IgD-negative memory B cell (primary cell): Measurements from ENCODE around the gene CYP39A1. TPM values are rescaled to one million over a fixed set of nuclear protein-coding genes. Genes with fewer than 3 reads are reported as not detected.

Source experiments
- H3K27ac Mint-ChIP-seq, 3 donors: one replicate each; pipeline ENCODE4 v1.8.0; 2020 to 2022; ENCODE audit warnings: mild to moderate bottlenecking in 3 of 3, mixed read lengths in 3 of 3, moderate library complexity in 1 of 3
- H3K27me3 Mint-ChIP-seq: one replicate; pipeline ENCODE4 v1.8.0; 2021; ENCODE audit warnings: mixed read lengths
- H3K36me3 Mint-ChIP-seq: one replicate; pipeline ENCODE4 v1.8.0; 2020; ENCODE audit warnings: mild to moderate bottlenecking, mixed read lengths
- H3K4me1 Mint-ChIP-seq, 3 donors: one replicate each; pipeline ENCODE4 v1.8.0; 2020 to 2022; ENCODE audit warnings: mixed read lengths in 3 of 3, mild to moderate bottlenecking in 1 of 3
- H3K4me3 Mint-ChIP-seq, 4 donors: one replicate each; pipeline ENCODE4 v1.8.0; 2020 to 2022; ENCODE audit warnings: mild to moderate bottlenecking in 4 of 4, mixed read lengths in 4 of 4, moderate library complexity in 3 of 4
- H3K9me3 Mint-ChIP-seq, 3 donors: one replicate each; pipeline ENCODE4 v1.8.0; 2020 to 2021; ENCODE audit warnings: mixed read lengths in 3 of 3, mild to moderate bottlenecking in 1 of 3
- polyA plus RNA-seq: library from polyadenylated mRNA; unstranded; fragments of 300-500 nt; fragmentation: Illumina TruSeq; gene quantifications from one replicate; pipeline ENCODE4 v1.2.3, GENCODE V29; 2021

The CYP39A1 gene, protein sequence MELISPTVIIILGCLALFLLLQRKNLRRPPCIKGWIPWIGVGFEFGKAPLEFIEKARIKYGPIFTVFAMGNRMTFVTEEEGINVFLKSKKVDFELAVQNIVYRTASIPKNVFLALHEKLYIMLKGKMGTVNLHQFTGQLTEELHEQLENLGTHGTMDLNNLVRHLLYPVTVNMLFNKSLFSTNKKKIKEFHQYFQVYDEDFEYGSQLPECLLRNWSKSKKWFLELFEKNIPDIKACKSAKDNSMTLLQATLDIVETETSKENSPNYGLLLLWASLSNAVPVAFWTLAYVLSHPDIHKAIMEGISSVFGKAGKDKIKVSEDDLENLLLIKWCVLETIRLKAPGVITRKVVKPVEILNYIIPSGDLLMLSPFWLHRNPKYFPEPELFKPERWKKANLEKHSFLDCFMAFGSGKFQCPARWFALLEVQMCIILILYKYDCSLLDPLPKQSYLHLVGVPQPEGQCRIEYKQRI
- polyA plus RNA-seq: not detected

DNA sequence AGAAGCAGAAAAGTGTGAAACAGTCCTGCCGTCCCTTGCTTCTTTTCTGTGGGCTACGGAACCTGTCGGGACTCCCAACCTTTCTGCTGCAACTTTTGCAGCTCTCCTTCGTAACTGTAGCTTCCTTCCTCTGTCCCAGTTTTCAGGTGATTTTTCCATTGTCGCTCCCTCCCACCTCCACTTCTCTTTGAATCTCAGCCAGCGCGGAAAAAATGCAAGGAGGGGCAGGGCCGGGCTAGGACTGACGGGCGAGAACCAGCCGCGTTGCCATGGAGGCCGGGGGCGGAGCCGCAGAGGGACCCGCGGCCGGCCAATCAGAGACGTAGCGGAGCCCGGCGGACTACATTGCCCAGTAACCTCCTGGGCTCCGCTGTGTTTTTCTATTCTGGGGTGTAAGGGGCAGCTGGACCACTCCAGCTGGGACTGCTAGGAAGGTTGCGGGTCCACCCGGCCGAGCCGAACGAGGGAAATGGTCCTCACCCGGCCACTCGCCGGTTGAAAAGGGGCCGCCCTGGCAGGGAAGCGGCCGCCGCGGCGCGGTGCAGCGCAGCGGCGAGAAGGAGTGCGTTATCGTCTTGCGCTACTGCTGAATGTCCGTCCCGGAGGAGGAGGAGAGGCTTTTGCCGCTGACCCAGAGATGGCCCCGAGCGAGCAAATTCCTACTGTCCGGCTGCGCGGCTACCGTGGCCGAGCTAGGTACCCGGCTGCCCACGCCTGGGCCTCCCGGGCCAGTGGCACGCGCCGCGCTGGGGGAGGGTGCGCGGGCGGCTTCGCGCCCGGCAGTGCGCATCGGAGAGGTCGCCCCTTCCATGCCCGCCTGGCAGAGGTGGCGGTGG, at the start of gene CYP39A1, which contains the start of gene SLC25A27:
Gene CYP39A1, minus strand, starts transcription at position 216 of the 836 bp plus-strand sequence. CDS start 236 bp downstream, outside the sequence.
Gene SLC25A27, plus strand, starts transcription at position 373 of the 836 bp plus-strand sequence. Its CDS starts 218 bp downstream, at position 591.
- Mint-ChIP-seq H3K27me3 (peaks cover 37% of the 10 kb centered on the region), H3K27ac (peak within 1 kb of the TSS; percentile 27 to 93 (median 76)), H3K36me3 (no peaks in the 10 kb centered on the region), H3K9me3 (peaks cover 0 to 3% (median 2%) of the 10 kb centered on the region in 3 donors), H3K4me3 (peak within 1 kb of the TSS; percentile 84 to 93 (median 90)), H3K4me1 (peaks cover 8 to 13% (median 13%) of the 10 kb centered on the region in 3 donors)

- Mint-ChIP-seq H3K4me1 (peaks cover 0 to 1% (median 0%) of the 10 kb centered on the region in 3 donors), H3K36me3 (no peaks in the 10 kb centered on the region), H3K4me3 (no peak overlapping the region), H3K9me3 (no peaks in the 10 kb centered on the region), H3K27ac (no peak overlapping the region), H3K27me3 (peaks cover 5% of the 10 kb centered on the region)
Measured at GRCh38 chr6:46699970-46700369, 47.4 kb upstream of the CYP39A1 start.

GRCh38 chr6:46690911-46691451, 38.4 kb upstream of the CYP39A1 start:
- no peak overlapping the region for H3K4me3 Mint-ChIP-seq
- no peaks in the 10 kb centered on the region for H3K27me3 Mint-ChIP-seq
- H3K27ac Mint-ChIP-seq: no peak overlapping the region
- H3K9me3 Mint-ChIP-seq: peaks cover 0 to 2% (median 0%) of the 10 kb centered on the region in 3 donors
- no peaks in the 10 kb centered on the region for H3K4me1 Mint-ChIP-seq
- H3K36me3 Mint-ChIP-seq: no peaks in the 10 kb centered on the region

- Mint-ChIP-seq H3K27me3 (no peaks in the 10 kb centered on the region), H3K27ac (no peak overlapping the region), H3K9me3 (peaks cover 0 to 2% (median 0%) of the 10 kb centered on the region in 3 donors), H3K4me3 (peak overlapping the region in 1 of 4 donors; percentile 29), H3K36me3 (no peaks in the 10 kb centered on the region), H3K4me1 (no peaks in the 10 kb centered on the region)
Measured at GRCh38 chr6:46690141-46690755, 37.6 kb upstream of the CYP39A1 start.

- H3K9me3 Mint-ChIP-seq: peaks cover 0 to 2% (median 0%) of the 10 kb centered on the region in 3 donors
- H3K36me3 Mint-ChIP-seq: no peaks in the 10 kb centered on the region
- H3K4me1 Mint-ChIP-seq: no peaks in the 10 kb centered on the region
- no peaks in the 10 kb centered on the region for H3K27me3 Mint-ChIP-seq
- peak overlapping the region in 1 of 4 donors; percentile 29 for H3K4me3 Mint-ChIP-seq
- no peak overlapping the region for H3K27ac Mint-ChIP-seq
Measured at GRCh38 chr6:46689657-46690056, 37.0 kb upstream of the CYP39A1 start.

DNA sequence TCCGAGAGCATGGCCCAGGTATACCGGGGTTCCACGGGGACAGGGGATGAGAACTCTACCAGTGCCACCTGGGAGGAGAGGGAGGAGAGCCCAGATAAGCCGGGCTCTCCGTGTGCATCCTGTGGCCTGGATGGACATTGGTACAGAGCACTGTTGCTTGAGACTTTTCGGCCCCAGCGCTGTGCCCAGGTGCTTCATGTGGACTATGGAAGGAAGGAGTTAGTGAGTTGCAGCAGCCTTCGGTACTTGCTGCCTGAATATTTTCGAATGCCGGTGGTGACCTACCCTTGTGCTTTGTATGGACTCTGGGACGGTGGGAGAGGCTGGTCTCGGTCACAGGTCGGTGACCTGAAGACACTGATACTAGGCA, 36.3 kb upstream of the CYP39A1 start:
- Mint-ChIP-seq H3K27ac (no peak overlapping the region), H3K4me3 (no peak overlapping the region), H3K36me3 (no peaks in the 10 kb centered on the region), H3K27me3 (no peaks in the 10 kb centered on the region), H3K9me3 (peaks cover 0 to 2% (median 0%) of the 10 kb centered on the region in 3 donors), H3K4me1 (no peaks in the 10 kb centered on the region)

DNA sequence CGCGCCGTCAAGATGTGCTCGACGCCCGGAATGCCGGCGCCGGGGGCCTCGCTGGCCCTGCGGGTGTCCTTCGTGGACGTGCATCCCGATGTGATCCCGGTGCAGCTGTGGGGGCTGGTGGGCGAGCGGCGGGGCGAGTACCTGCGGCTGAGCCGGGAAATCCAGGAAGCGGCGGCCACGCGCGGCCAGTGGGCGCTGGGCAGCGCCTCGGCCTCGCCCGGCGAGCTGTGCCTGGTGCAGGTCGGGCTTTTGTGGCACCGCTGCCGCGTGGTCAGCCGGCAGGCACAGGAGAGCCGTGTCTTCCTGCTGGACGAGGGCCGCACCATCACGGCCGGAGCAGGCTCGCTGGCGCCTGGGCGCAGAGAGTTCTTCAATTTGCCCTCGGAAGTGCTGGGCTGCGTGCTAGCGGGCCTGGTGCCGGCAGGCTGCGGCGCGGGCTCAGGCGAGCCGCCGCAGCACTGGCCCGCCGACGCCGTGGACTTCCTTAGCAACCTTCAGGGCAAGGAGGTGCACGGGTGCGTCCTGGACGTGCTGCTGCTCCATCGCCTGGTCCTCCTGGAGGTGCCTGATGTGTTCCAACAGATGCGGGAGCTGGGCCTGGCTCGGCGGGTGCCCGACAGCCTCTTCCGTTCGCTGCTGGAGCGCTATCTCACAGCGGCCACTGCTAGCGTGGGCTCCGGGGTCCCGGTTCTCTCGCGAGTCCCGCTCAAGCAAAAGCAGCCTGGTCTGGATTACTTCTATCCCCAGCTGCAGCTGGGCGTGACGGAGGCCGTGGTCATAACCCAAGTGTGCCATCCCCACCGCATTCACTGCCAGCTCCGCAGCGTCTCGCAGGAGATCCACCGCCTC, 35.7 kb upstream of the CYP39A1 start:
- Mint-ChIP-seq H3K4me1 (no peaks in the 10 kb centered on the region), H3K27ac (no peak overlapping the region), H3K4me3 (no peak overlapping the region), H3K36me3 (no peaks in the 10 kb centered on the region), H3K9me3 (peaks cover 0 to 2% (median 0%) of the 10 kb centered on the region in 3 donors), H3K27me3 (no peaks in the 10 kb centered on the region)

DNA sequence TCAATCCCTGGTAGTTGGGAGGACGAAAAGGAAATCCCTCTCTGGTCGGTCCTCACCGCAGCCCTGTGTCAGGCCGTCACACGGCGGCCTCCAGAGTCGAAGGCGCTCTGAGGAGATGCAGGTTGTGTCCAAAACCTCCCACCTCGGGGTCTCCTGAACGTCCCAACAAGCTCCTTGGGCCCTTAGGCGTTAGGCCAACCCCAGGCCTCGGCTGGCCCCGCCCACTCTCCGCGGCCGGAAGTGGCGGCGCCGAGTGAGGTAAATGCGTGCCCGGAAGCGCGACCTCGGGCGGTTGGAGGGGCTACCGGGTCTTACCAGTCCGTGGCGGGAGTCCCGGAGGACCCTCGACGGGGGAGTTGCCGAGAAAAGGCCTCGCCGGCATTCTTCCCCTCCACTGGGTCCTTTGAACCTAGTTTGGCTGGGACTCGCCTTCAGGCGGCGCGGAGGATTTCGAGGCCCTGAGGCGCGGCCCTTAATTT, 35.0 kb upstream of the CYP39A1 start, which contains the start of gene TDRD6:
Gene TDRD6, plus strand, starts transcription at position 267 of the 479 bp plus-strand sequence. CDS start 244 bp downstream, outside the sequence.
- H3K4me3 Mint-ChIP-seq: no peak within 1 kb of the TSS
- H3K4me1 Mint-ChIP-seq: no peaks in the 10 kb centered on the region
- H3K27me3 Mint-ChIP-seq: no peaks in the 10 kb centered on the region
- H3K27ac Mint-ChIP-seq: no peak within 1 kb of the TSS
- H3K9me3 Mint-ChIP-seq: peaks cover 0 to 2% (median 0%) of the 10 kb centered on the region in 3 donors
- no peaks in the 10 kb centered on the region for H3K36me3 Mint-ChIP-seq

GRCh38 chr6:46684771-46685170, 32.2 kb upstream of the CYP39A1 start:
- no peak overlapping the region for H3K4me3 Mint-ChIP-seq
- H3K27ac Mint-ChIP-seq: no peak overlapping the region
- H3K36me3 Mint-ChIP-seq: no peaks in the 10 kb centered on the region
- H3K9me3 Mint-ChIP-seq: peaks cover 0 to 9% (median 0%) of the 10 kb centered on the region in 3 donors
- no peaks in the 10 kb centered on the region for H3K4me1 Mint-ChIP-seq
- H3K27me3 Mint-ChIP-seq: no peaks in the 10 kb centered on the region

- H3K27ac Mint-ChIP-seq: no peak overlapping the region
- peaks cover 0 to 5% (median 3%) of the 10 kb centered on the region in 3 donors for H3K4me1 Mint-ChIP-seq
- H3K9me3 Mint-ChIP-seq: peaks cover 0 to 7% (median 0%) of the 10 kb centered on the region in 3 donors
- H3K4me3 Mint-ChIP-seq: no peak overlapping the region
- H3K27me3 Mint-ChIP-seq: peaks cover 1% of the 10 kb centered on the region
- H3K36me3 Mint-ChIP-seq: no peaks in the 10 kb centered on the region
Measured at GRCh38 chr6:46677314-46677654, 24.7 kb upstream of the CYP39A1 start.

DNA sequence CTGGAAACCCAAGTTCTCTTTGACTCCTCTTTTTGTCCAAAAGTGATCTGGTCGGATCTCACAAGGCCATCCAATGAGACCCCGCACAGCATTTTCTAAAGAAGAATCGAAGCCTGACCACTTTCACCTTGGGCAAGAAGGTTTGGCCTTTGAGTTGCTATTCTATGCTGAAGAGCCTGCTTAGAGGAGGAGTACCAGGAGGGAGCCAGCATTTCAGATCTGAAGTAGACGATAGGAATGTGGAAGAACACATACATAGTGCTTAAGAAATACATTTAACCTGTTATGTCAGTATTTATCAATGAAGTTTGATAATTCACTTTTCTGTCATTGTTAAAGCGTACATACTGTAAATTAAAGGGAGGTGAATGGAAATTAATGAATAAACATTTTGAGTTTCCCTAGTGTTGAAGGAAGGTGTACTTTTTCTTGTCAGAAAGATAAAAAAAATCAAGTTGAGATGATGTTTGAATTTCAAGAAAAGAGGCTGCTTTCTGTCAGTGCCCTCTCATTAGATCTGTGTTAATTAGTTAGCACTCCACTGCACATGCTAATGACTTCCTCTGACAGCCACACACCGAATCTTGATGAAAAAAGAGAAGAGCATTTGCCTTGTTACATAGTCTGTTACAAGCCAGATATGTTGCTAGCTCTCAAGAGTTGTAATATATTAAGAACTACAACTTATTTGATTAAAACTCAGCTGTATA, 24.1 kb upstream of the CYP39A1 start:
- no peaks in the 10 kb centered on the region for H3K36me3 Mint-ChIP-seq
- peaks cover 0 to 2% (median 0%) of the 10 kb centered on the region in 3 donors for H3K9me3 Mint-ChIP-seq
- no peak overlapping the region for H3K4me3 Mint-ChIP-seq
- no peak overlapping the region for H3K27ac Mint-ChIP-seq
- H3K4me1 Mint-ChIP-seq: peaks cover 0 to 5% (median 3%) of the 10 kb centered on the region in 3 donors
- H3K27me3 Mint-ChIP-seq: peaks cover 1% of the 10 kb centered on the region

DNA sequence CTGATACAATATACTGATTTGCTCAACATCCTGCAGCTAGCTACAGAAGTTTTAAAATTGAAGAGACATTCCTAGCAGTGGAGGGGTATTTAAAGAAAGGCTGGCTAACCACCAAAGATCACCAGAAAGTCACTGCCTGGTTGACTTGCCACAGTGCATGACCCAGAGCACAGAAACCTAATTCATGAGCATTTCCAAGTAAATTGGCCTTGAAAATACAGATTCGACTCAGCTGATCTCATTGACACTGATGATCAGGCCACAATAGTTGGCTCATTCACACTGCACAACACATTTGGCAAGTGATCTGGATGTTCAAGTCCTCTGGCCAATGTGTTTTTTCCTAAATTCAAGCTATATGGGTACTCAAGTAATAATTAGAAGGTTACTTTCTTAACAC, 21.8 kb upstream of the CYP39A1 start:
- peaks cover 0 to 5% (median 3%) of the 10 kb centered on the region in 3 donors for H3K4me1 Mint-ChIP-seq
- H3K9me3 Mint-ChIP-seq: no peaks in the 10 kb centered on the region
- H3K36me3 Mint-ChIP-seq: no peaks in the 10 kb centered on the region
- no peak overlapping the region for H3K4me3 Mint-ChIP-seq
- H3K27me3 Mint-ChIP-seq: peaks cover 1% of the 10 kb centered on the region
- no peak overlapping the region for H3K27ac Mint-ChIP-seq

GRCh38 chr6:46667377-46667776, 14.8 kb upstream of the CYP39A1 start:
- Mint-ChIP-seq H3K9me3 (no peaks in the 10 kb centered on the region), H3K27me3 (peaks cover 1% of the 10 kb centered on the region), H3K4me1 (no peaks in the 10 kb centered on the region), H3K4me3 (no peak overlapping the region), H3K36me3 (no peaks in the 10 kb centered on the region), H3K27ac (no peak overlapping the region)
